OCI-LY3 (cell line): ENCODE measurements around the gene RPS28.

Source experiments
- EZH2phosphoT487 ChIP-seq: fragments of 200-600 bp; shearing (Covaris generic); IDR thresholded peaks from 2 replicates; pipeline ENCODE4 v1.6.1; 2018; ENCODE audit warnings: antibody characterized with exemption, mixed run types, low read depth
- TF ChIP-seq, protein P1 (sequence below): fragments of 200-600, 300-600 bp; sonication (generic); IDR thresholded peaks from 2 replicates; pipeline ENCODE4 v1.5.1; 2014; ENCODE audit warnings: antibody characterized with exemption, low read length, low read depth

DNA sequence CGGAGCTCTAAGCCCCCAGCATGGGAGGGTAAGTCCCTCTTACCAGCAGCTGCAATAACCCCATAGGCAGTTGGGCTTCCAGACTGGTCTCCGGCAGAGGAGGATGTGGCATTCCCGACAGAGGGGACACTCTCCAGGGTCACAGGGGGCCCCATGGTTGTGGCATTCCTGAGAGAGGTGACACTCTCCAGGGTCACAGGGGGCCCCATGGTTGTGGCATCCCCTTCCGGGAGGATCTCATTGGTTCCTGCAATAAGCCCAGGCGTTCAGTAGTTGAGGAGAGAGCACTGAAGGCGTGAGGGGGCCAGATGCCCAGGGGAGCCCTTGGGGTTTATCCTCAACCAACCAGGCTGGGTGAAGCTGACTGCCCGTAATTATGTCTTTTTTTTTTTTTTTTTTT, 18.6 kb upstream of the RPS28 start:
- TF ChIP-seq, protein P1, sequence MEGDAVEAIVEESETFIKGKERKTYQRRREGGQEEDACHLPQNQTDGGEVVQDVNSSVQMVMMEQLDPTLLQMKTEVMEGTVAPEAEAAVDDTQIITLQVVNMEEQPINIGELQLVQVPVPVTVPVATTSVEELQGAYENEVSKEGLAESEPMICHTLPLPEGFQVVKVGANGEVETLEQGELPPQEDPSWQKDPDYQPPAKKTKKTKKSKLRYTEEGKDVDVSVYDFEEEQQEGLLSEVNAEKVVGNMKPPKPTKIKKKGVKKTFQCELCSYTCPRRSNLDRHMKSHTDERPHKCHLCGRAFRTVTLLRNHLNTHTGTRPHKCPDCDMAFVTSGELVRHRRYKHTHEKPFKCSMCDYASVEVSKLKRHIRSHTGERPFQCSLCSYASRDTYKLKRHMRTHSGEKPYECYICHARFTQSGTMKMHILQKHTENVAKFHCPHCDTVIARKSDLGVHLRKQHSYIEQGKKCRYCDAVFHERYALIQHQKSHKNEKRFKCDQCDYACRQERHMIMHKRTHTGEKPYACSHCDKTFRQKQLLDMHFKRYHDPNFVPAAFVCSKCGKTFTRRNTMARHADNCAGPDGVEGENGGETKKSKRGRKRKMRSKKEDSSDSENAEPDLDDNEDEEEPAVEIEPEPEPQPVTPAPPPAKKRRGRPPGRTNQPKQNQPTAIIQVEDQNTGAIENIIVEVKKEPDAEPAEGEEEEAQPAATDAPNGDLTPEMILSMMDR, result no peak
- TF ChIP-seq EZH2phosphoT487, result no peak
